ENCODE results near the gene SMIM34.

SMIM34 gene

DNA sequence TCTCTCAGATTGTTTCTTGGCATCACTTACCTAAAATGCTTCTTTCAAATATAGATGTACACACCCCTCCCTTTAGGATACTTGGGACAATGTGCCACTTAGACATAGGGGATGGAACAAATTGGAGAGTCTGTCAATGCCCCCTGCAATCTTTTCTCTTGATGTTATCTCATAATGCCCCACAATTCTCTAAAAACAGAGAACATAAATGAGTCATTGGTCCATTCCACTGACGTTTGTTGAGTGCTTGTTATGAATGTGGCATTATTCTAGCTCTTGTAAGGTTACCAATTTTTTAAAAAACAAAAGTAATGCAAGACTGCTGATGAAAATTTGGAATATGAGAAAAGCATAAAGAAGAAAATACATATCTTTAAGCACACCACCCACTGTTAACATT lies 54.0 kb downstream of the SMIM34 start:
- DNase-seq, result no peak
